Fibroblast of villous mesenchyme (primary cell): ENCODE results near the gene C17orf50. TPM values are rescaled to one million over a fixed set of nuclear protein-coding genes. Genes with fewer than 3 reads are reported as not detected.

Source experiments
- DNase-seq: peaks from one replicate; pipeline ENCODE4 v3.0.0-alpha.2; 2010; ENCODE audit warnings: low read depth
- H3K4me3 ChIP-seq: 2 replicates; pipeline ENCODE4 v1.5.1; 2011; ENCODE audit warnings: low read depth, mild to moderate bottlenecking, low read length
- CTCF ChIP-seq: IDR thresholded peaks from 2 replicates; pipeline ENCODE4 v1.5.1; 2012; ENCODE audit warnings: low read depth, mild to moderate bottlenecking, low read length; ENCODE audit not compliant: insufficient read depth
- total RNA-seq: library from RNA; depleted of rRNA; stranded (reverse); fragments of >200 nt; gene quantifications from 2 replicates; pipeline ENCODE4 v1.2.3, GENCODE V29; 2012

The C17orf50 gene
- total RNA-seq, 1 donor, result not detected

GRCh38 chr17:35791681-35792350 is 31.1 kb downstream of the C17orf50 start:
- no peak overlapping the region for H3K4me3 ChIP-seq
- TF ChIP-seq CTCF, result no peak
- DNase-seq, result no peak

GRCh38 chr17:35793257-35793656 is 32.6 kb downstream of the C17orf50 start:
- H3K4me3 ChIP-seq, result no peak overlapping the region
- TF ChIP-seq CTCF, result no peak
- no peak for DNase-seq

GRCh38 chr17:35795007-35795870 is 34.6 kb downstream of the C17orf50 start, which contains the start of gene MMP28:
Gene MMP28 (minus strand): TSS chr17:35795641. CDS start chr17:35795377, 264 bp downstream.
- H3K4me3 ChIP-seq, result peak within 1 kb of the TSS; percentile 68
- DNase-seq, result peak; percentile 42
- TF ChIP-seq CTCF, result no peak

- no peak for TF ChIP-seq CTCF
- H3K4me3 ChIP-seq, result peak overlapping the region; percentile 68
- no peak for DNase-seq
Measured at GRCh38 chr17:35795871-35796265, 35.2 kb downstream of the C17orf50 start.

GRCh38 chr17:35796942-35797341 is 36.3 kb downstream of the C17orf50 start:
- TF ChIP-seq CTCF, result no peak
- no peak for DNase-seq
- H3K4me3 ChIP-seq, result no peak overlapping the region

- DNase-seq, result no peak
- no peak overlapping the region for H3K4me3 ChIP-seq
- no peak for TF ChIP-seq CTCF
Measured at GRCh38 chr17:35797370-35797769, 36.7 kb downstream of the C17orf50 start.
